Kidney glomerular epithelial cell (primary cell): ENCODE results near the gene AFAP1.
A peak's percentile ranks its signal among the peaks of the same experiment; 100 is the strongest.

Experiments
- DNase-seq: peaks from one replicate; lab custom pipeline; 2025; lab: John Stamatoyannopoulos, UW

Gene AFAP1

GRCh38 chr4:7819446-7819845, 120.2 kb downstream of the AFAP1 start:
- no peak for DNase-seq

GRCh38 chr4:7818399-7818911, 121.2 kb downstream of the AFAP1 start:
- no peak for DNase-seq

DNA sequence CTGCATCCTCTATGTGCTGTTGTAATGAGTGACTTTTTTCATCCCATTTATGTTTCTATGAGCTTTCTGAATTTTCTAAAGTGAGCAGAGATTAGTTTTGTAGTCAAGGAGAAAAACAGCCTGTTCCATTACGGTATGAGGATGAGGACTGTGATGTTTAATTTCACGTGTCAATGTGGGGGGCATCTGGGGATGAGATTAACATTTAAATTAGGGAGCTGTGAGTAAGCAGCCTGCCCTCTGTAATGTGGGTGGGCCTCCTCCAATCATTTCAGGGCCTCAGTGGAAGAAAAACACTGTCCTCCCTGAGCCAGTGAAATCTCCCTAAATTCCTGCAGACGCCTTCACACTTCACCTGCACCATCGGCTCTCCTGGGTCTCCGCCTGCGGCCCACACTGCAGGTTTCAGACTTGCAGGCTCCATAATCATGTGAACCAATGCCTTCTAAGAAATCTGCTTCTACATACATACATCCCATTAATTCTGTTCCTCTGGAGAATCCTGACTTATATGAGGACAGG, 121.7 kb downstream of the AFAP1 start:
- no peak for DNase-seq

GRCh38 chr4:7816771-7817170, 122.9 kb downstream of the AFAP1 start:
- DNase-seq = no peak

- no peak for DNase-seq
These were observed 123.7 kb downstream of the AFAP1 start for GRCh38 chr4:7815981-7816380.

DNA sequence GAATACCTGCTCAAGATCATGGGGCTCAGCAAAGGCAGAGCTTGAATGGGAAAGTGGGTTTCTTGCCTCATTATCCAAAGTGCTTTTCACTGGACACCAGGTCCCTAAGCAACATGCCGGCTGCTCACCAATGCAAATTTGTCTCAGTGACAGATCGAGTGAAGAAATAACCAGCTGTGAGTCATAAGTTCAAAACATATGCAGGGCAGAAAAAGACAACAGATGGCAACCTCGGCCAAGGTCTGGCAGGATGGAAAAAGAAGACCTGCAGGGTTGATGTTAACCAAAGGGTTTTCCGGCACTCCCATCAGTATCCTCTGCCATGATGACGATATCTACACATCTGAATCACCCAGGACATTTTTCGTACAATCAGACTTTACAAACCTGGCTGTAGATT, 124.1 kb downstream of the AFAP1 start:
- no peak for DNase-seq

DNA sequence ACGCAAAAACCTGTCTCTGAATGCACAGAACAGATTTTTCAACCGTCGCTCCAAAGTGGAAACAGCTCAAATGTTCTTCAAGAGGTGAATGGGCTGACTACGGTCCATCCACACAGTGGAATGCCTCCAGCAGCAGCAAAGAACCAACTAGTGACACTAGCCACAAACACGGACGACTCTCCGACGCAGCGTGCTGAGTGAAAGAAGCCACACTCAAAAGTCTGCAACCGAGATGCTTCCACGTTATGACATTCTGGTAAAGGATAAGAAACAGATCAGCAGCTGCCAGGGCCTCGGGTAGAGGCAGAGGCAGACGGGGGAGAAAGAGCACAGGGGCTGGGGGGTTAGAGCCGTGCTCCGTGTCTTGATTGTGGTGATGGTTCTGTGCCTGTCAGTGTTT, 125.2 kb downstream of the AFAP1 start:
- DNase-seq = no peak

- DNase-seq = peak; percentile 90
These were observed 126.0 kb downstream of the AFAP1 start for GRCh38 chr4:7813674-7814073.

- no peak for DNase-seq
These were observed 126.7 kb downstream of the AFAP1 start for GRCh38 chr4:7812921-7813320.

DNA sequence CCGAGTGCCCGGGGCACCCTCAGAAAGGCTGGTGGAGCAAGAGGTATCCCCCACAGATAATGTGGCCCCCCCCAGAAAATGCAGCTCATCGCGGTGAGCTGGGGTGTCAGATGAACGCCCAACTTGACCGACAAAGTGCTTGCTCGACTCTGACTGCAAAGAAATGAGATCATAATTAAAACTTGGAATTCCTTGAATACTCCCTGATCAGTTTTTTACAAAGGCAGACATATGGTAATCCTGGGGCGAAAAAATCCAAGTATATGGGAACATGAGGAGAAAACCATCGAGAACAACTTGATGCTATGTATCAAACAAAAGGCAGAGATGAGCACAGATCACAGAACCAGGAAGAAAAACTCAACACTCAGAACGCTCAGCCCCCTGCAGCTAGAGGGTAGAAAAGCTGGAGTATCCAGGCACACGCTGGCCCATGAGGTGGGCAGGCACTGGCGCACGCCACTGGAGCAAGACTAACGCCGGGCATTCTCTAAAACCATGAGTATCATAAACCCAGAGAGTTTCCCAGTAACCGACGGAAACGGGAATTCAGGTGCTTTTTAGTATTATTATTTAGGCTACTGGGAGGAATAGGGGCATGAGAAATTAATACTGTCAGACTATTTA, 127.3 kb downstream of the AFAP1 start:
- peak; percentile 78 for DNase-seq

DNA sequence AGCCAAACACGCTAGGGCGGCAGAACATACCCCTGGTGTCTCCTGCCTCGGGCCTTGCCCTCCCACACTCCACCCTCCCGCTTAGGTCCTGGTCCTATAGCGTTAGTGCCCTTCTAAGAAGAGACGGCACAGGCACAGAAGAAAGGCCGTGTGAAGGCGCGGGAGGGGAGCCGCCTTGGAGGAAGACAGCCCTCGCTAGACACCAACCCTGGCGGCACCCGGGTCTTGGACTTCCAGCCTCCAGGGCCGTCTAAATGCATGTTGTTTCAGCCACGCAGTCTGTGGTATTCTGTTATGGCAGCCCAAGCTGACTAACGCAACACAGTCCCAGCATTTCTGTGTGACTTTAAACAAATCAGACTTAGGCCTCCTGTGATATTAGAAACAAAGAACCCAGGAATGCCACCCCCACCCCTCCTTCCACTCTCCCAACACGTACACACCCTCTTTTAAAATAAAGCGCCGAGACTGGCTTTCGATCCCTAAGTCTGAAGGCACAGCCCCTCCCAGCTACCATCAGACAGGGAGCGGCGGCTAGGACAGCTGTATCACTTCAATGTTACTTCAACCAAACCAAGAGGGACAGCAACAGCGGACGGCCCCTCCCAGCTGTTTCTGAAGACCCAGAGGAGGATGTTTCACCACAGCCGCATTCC, 128.0 kb downstream of the AFAP1 start:
- DNase-seq = peak; percentile 61

DNA sequence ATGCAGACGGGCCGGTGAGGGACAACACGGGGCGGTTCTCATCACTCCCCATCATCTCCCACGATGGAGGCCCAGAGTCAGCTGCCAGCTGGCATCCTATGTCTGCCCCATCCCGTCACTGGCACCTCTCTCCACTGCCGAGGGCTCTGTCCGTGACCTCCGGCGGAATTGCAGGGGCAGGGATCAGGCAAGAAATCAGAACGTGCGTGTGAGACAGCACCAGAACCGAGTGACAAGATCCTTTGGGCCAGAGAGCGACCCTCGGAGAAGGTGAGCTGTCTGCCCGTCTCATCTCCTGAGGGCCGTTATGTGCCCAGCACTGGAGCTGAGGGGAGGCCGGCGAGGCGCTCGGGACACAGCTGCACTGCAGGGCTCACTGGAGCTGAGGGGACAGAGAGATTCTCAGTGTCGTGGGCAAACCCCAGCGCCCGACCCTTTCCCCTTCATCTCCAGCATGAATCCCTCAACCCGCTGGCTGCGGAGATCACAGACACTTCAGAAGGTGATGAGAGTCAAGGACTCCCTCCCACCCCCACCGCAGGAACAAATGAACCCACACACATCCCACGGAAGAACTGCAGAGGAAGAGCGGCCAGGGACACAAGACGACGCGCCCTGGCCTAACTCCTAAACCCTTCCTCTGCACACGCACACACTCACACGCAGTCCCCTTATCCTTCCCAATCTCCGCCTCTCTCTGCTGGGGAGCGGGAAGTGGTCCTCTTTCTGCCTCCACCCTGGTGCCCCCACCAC, 128.7 kb downstream of the AFAP1 start:
- no peak for DNase-seq

DNA sequence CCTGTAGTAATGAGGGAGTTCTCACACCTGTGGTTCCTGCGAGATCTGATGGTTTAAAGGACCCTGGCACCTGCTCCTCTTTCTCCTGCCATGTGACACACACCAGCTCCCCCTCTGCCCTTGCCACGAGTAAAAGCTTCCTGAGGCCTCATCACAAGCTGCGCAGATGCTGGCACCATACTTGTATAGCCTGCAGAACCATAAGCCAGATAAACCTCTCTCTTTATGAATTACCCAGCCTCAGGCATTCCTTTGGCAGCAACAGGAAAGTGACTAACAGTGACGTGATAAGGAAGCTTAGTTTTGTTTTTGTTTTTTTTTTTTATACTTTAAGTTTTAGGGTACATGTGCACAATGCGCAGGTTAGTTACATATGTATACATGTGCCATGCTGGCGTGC, 130.9 kb downstream of the AFAP1 start:
- DNase-seq = no peak

DNA sequence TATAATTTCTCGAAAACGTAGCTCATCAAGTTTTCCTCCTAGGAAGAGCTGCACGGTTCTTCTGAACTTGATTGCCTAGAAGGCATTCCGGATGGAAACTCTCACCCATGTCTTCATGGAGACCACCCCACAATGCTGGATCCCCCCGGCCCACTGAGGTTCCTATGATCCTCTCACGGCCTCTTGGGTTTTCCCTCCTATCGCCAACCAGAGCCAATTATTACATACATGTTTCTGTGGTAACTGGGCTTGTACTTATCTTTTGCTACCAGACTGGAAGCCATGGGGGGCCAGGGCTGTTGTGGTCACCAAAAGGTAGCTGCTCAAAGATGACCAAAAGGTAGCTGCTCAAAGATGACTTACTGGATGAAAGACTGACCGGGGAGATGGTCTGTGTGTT, 131.5 kb downstream of the AFAP1 start:
- DNase-seq = no peak

- no peak for DNase-seq
These were observed 132.2 kb downstream of the AFAP1 start for GRCh38 chr4:7807351-7807921.

DNA sequence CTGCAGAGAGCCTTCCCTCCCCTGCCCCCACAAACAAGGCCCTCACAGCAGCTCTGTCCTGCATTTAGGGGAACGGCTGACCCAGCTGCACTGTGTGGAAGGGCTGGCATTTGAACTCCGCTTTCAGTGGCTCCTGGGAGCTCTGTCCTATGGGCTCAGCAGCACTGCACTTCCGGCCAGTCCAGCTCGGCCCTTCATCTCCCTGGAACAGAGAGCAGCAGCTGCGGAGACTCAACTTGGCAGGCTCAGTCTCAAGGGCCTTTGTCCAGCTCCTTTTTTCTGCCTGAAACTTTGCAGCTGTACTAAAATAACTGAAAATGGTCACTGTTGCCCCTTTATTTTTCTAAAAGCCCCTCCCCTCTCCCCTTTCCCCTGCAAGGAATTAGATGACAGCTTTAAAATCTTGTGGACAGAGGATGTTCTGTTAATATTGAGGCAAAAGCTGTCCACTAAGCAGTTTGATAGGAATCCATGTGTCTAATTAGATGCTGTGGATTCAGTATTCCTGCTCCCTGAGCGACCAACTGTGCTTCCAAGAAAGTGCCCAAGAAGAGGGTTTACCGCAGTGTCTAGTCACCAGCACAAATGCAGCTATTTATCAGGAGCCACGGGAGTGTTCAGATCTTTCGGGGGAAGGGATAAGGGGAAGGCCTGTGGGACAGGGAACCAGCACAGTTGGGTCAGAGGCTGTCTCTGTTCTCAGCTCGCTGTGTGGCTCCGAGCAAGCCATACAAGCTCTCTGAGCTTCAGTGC, 133.1 kb downstream of the AFAP1 start:
- DNase-seq = no peak

DNA sequence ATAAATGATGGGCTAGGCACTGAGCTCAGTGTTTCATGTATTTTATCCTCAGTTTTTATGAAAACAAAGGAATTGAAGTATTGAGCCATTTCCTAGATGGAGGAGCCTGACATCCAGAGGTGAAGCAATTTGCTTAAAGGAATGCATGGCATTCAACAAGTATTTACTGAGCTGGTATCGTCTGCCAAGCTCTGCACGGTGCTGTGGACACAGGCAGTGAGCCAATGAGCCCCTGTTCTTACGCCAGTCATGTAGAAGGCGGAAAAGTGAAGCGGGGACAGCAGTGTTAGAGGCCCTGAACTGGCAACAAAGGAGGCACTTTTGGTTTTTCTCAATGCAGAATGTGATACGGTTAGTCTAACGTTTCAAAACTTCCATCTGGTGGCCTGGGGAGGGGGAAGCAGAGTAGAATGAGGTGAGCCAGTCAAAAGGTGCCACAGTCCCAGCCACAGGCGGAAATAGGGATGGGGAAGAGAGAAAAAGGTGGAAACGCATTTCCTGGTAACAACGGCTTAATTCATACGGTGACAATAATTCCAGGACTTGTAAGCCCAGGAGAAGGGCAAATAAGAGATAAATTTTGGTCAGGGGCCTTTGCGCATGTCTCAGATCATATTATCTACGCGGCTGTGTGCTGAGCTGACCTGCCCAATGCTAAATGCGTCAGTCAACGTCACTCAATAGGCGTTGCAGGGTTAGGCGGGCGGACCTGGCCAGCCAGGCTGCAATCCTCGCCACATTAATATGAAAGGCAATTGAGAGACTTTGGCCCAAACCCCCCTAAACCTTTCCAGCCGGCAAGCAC, 133.9 kb downstream of the AFAP1 start:
- DNase-seq = peak; percentile 88

DNA sequence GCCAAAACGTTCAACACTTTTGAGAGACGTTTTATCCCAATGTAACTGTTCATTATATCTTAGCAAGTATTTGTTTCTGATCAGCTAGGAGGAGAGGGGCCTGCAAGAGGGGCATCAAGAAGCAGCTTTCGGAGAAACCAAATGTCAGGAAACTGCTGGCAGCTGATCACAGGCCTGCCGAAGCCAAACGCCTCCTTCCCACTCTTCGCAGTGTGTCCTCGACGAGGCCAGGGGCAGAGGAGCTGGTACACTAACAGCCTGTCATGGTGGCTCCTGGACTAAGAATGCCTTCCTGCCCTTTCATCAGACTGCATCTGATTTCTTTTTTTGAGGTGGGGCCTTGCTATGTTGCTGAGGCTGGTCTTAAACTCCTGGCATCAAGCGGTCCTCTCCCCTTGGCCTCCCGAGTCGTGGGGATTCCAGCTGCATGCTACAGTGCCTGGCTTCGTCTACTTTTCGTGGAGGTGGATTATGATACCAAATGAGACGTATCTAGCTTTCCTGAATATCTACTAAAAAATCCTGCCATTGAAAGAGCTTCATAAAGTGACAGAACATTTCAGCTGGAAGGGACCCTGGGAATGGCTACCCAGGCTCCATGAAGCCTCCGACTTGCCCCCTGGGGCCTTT, 134.8 kb downstream of the AFAP1 start:
- DNase-seq = no peak

GRCh38 chr4:7803992-7804755, 135.5 kb downstream of the AFAP1 start:
- DNase-seq = peak; percentile 56

GRCh38 chr4:7803371-7803770, 136.3 kb downstream of the AFAP1 start:
- no peak for DNase-seq
